Measurements from ENCODE around the gene THNSL1.

DNA sequence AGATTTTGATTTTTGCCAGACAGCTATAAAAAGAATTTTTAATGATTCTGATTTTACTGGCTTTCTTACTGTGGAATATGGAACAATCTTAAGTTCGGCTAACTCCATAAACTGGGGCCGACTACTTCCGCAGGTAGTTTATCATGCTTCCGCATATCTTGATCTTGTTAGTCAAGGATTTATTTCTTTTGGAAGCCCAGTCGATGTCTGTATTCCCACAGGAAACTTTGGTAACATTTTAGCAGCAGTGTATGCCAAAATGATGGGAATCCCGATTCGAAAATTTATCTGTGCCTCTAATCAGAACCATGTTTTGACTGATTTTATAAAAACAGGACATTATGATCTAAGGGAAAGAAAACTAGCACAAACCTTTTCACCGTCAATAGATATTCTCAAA is 8.1 kb downstream of the THNSL1 start:
- TF ChIP-seq RAD21 (CRISPR knock-in tag; conservative IDR thresholded peaks at IDR 0.05 in 1 of 2, IDR thresholded peaks at IDR 0.05 in 1 of 2) (no peak), CREM (IDR thresholded peaks at IDR 0.05; ENCODE audit: low read depth) (no peak), FOXP1 (CRISPR knock-in tag; IDR thresholded peaks at IDR 0.05) (no peak), ARHGAP35 (IDR thresholded peaks at IDR 0.05; ENCODE audit: partially characterized antibody) (no peak), HDAC6 (IDR thresholded peaks at IDR 0.05; ENCODE audit: low read depth, low read length) (no peak), ZNF75A (CRISPR knock-in tag; IDR thresholded peaks at IDR 0.05) (no peak)
- TF ChIP-seq, protein P1, sequence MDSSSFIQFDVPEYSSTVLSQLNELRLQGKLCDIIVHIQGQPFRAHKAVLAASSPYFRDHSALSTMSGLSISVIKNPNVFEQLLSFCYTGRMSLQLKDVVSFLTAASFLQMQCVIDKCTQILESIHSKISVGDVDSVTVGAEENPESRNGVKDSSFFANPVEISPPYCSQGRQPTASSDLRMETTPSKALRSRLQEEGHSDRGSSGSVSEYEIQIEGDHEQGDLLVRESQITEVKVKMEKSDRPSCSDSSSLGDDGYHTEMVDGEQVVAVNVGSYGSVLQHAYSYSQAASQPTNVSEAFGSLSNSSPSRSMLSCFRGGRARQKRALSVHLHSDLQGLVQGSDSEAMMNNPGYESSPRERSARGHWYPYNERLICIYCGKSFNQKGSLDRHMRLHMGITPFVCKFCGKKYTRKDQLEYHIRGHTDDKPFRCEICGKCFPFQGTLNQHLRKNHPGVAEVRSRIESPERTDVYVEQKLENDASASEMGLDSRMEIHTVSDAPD (CRISPR knock-in tag; IDR thresholded peaks at IDR 0.05) = no peak
